Measurements from ENCODE around the gene ST8SIA5. TPM values are rescaled to one million over a fixed set of nuclear protein-coding genes. Genes with fewer than 3 reads are reported as not detected.

ST8SIA5 gene
- total and polyA plus RNA-seq, 8 donors = 0.03 to 1.4 (median 0.19) TPM; not detected in 4

- Histone ChIP-seq H3K9me3 (no peaks in the 10 kb centered on the region), H3K27ac (no peak overlapping the region), H3K36me3 (no peaks in the 10 kb centered on the region), H3K27me3 (no peaks in the 10 kb centered on the region), H3K4me3 (no peak overlapping the region), H3K4me1 (no peaks in the 10 kb centered on the region)
- no peak for DNase-seq
- TF ChIP-seq POLR2AphosphoS5 (IDR thresholded peaks at IDR 0.05) (no peak), POLR2A (IDR thresholded peaks at IDR 0.05) (no peak), EP300 (IDR thresholded peaks at IDR 0.05) (no peak)
- TF ChIP-seq, protein P1, sequence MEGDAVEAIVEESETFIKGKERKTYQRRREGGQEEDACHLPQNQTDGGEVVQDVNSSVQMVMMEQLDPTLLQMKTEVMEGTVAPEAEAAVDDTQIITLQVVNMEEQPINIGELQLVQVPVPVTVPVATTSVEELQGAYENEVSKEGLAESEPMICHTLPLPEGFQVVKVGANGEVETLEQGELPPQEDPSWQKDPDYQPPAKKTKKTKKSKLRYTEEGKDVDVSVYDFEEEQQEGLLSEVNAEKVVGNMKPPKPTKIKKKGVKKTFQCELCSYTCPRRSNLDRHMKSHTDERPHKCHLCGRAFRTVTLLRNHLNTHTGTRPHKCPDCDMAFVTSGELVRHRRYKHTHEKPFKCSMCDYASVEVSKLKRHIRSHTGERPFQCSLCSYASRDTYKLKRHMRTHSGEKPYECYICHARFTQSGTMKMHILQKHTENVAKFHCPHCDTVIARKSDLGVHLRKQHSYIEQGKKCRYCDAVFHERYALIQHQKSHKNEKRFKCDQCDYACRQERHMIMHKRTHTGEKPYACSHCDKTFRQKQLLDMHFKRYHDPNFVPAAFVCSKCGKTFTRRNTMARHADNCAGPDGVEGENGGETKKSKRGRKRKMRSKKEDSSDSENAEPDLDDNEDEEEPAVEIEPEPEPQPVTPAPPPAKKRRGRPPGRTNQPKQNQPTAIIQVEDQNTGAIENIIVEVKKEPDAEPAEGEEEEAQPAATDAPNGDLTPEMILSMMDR (IDR thresholded peaks at IDR 0.05) = no peak
- intact Hi-C loops (cut with DNase I; ENCODE audit: low total_unique reads) = loop anchor here (10.0 kb wide), 2 partner anchors 383 to 503 kb away; no protein-coding TSS in a partner anchor
- 66 to 80% (median 77%) methylated on average over 10 to 11 of the region's 11 CpGs for WGBS, 5 donors
Measured at GRCh38 chr18:46668135-46668534, 88.7 kb downstream of the ST8SIA5 start.

GRCh38 chr18:46663539-46663938 is 93.3 kb downstream of the ST8SIA5 start:
- intact Hi-C loops (cut with DNase I; ENCODE audit: low total_unique reads) = loop anchor here (10.0 kb wide), 2 partner anchors 379 to 499 kb away; no protein-coding TSS in a partner anchor

GRCh38 chr18:46660957-46661749 is 95.7 kb downstream of the ST8SIA5 start:
- Histone ChIP-seq H3K27me3 (peaks cover 0 to 5% (median 0%) of the 10 kb centered on the region in 3 donors), H3K27ac (no peak overlapping the region), H3K36me3 (no peaks in the 10 kb centered on the region), H3K9me3 (no peaks in the 10 kb centered on the region), H3K4me3 (no peak overlapping the region), H3K4me1 (no peaks in the 10 kb centered on the region)
- DNase-seq = peak in 1 of 2 donors; percentile 47
- intact Hi-C loops (cut with DNase I; ENCODE audit: low total_unique reads) = loop anchor here (10.0 kb wide), 2 partner anchors 376 to 496 kb away; no protein-coding TSS in a partner anchor
- WGBS, 5 donors = 68 to 77% (median 71%) methylated on average over 9 of the region's 9 CpGs
- TF ChIP-seq POLR2AphosphoS5 (IDR thresholded peaks at IDR 0.05) (no peak), POLR2A (IDR thresholded peaks at IDR 0.05) (no peak), EP300 (IDR thresholded peaks at IDR 0.05) (no peak)
- TF ChIP-seq, protein P1 (IDR thresholded peaks at IDR 0.05) = no peak

More at GRCh38 chr18:46663539-46663938, 93.3 kb downstream of the ST8SIA5 start:
- H3K36me3 ChIP-seq = no peaks in the 10 kb centered on the region
- DNase-seq = no peak
- no peak overlapping the region for H3K27ac ChIP-seq
- H3K4me1 ChIP-seq = no peaks in the 10 kb centered on the region
- WGBS, 5 donors = 86 to 97% (median 96%) methylated on average over 1 of the region's 1 CpG
- H3K4me3 ChIP-seq = no peak overlapping the region
- H3K9me3 ChIP-seq = no peaks in the 10 kb centered on the region
- TF ChIP-seq POLR2A (IDR thresholded peaks at IDR 0.05) = no peak
- no peak for TF ChIP-seq POLR2AphosphoS5 (IDR thresholded peaks at IDR 0.05)
- TF ChIP-seq EP300 (IDR thresholded peaks at IDR 0.05) = no peak
- TF ChIP-seq, protein P1 (IDR thresholded peaks at IDR 0.05) = no peak
- no peaks in the 10 kb centered on the region for H3K27me3 ChIP-seq

DNA sequence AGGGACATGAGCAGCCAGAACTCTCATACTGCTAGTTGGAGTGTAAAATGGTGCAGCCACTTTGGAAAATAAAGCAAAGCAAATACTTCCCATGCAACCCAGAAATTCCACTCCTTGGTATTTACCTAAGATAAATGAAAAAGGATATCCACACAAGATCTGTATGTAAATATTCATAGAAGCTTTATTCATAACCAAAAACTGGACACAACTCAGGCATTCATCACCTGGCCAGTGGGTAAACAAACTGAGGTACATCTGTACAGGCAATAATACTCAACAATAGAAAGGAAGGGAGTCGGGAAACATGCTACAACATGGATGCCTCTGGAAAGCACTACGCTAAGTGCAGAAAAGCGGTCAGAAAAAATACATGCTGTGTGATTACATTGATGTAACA is 97.4 kb downstream of the ST8SIA5 start:
- intact Hi-C loops (cut with DNase I; ENCODE audit: low total_unique reads) = no loop called here
- no peak overlapping the region for H3K27ac ChIP-seq
- DNase-seq = no peak
- no peaks in the 10 kb centered on the region for H3K4me1 ChIP-seq
- TF ChIP-seq, protein P1 (IDR thresholded peaks at IDR 0.05) = no peak
- no peak for TF ChIP-seq EP300 (IDR thresholded peaks at IDR 0.05)
- no peaks in the 10 kb centered on the region for H3K36me3 ChIP-seq
- H3K27me3 ChIP-seq = peaks cover 0 to 5% (median 0%) of the 10 kb centered on the region in 3 donors
- no peaks in the 10 kb centered on the region for H3K9me3 ChIP-seq
- no peak overlapping the region for H3K4me3 ChIP-seq
- WGBS, 5 donors = 53 to 78% (median 63%) methylated on average over 3 of the region's 3 CpGs

Measured in stomach (tissue), 9 donors.